Activated naive CD8-positive, alpha-beta T cell treated with anti-CD3 and anti-CD28 coated beads, Interleukin-2, amount 10 ng/mL, durations not matched to agents 7 days and 5 days (primary cell): Measurements from ENCODE around the gene DNAH9. TPM values are rescaled to one million over a fixed set of nuclear protein-coding genes. Genes with fewer than 3 reads are reported as not detected.

Source experiments
- ATAC-seq: fragments of 150-1000 bp; cut with Tn5 transposase; one replicate; pipeline ENCODE4 v1.10.0; 2021; ENCODE audit warnings: low read depth, moderate library complexity
- POLR2A ChIA-PET: fragments of 350-600 bp; sonication (Branson Sonifier 250); formaldehyde crosslinking; loops from one replicate; lab custom pipeline; 2021; ENCODE audit warnings: antibody characterized with exemption; lab: Charles Lee
- DNase-seq: peaks from one replicate; pipeline ENCODE4 v3.0.0; 2021
- H3K27ac Mint-ChIP-seq: one replicate; pipeline ENCODE4 v1.8.0; 2022; ENCODE audit warnings: mild to moderate bottlenecking, mixed read lengths
- H3K27me3 Mint-ChIP-seq: one replicate; pipeline ENCODE4 v1.8.0; 2022; ENCODE audit warnings: mild to moderate bottlenecking, moderate library complexity, mixed read lengths
- H3K36me3 Mint-ChIP-seq: one replicate; pipeline ENCODE4 v1.8.0; 2021; ENCODE audit warnings: mild to moderate bottlenecking, mixed read lengths
- H3K4me1 Mint-ChIP-seq: one replicate; pipeline ENCODE4 v1.8.0; 2021; ENCODE audit warnings: mixed read lengths
- H3K4me3 Mint-ChIP-seq: one replicate; pipeline ENCODE4 v1.8.0; 2022; ENCODE audit warnings: mild to moderate bottlenecking, moderate library complexity, mixed read lengths
- H3K9me3 Mint-ChIP-seq: one replicate; pipeline ENCODE4 v1.8.0; 2021; ENCODE audit warnings: mixed read lengths
- total RNA-seq, 2 experiments: library from RNA; stranded (reverse); gene quantifications; one replicate each; pipeline ENCODE4 v1.2.3, GENCODE V29; 2021

DNAH9 gene
- total RNA-seq, 2 experiments from 2014 or later = not detected

- no peaks in the 10 kb centered on the region for H3K27me3 Mint-ChIP-seq
- no peak for ATAC-seq
- DNase-seq = no peak
- no peaks in the 10 kb centered on the region for H3K36me3 Mint-ChIP-seq
- H3K27ac Mint-ChIP-seq = no peak overlapping the region
- H3K4me3 Mint-ChIP-seq = no peak overlapping the region
- peaks cover 1% of the 10 kb centered on the region for H3K9me3 Mint-ChIP-seq
- POLR2A ChIA-PET = no interaction called here
- no peaks in the 10 kb centered on the region for H3K4me1 Mint-ChIP-seq
Observed at GRCh38 chr17:11780621-11781020, 182.4 kb downstream of the DNAH9 start.

GRCh38 chr17:11786711-11787438 is 188.6 kb downstream of the DNAH9 start:
- H3K4me1 Mint-ChIP-seq = no peaks in the 10 kb centered on the region
- ATAC-seq (no peak), DNase-seq (no peak)
- no peak overlapping the region for H3K27ac Mint-ChIP-seq
- H3K27me3 Mint-ChIP-seq = no peaks in the 10 kb centered on the region
- no peaks in the 10 kb centered on the region for H3K9me3 Mint-ChIP-seq
- H3K36me3 Mint-ChIP-seq = no peaks in the 10 kb centered on the region
- H3K4me3 Mint-ChIP-seq = no peak overlapping the region
- POLR2A ChIA-PET = no interaction called here

GRCh38 chr17:11795906-11796305 is 197.6 kb downstream of the DNAH9 start:
- Mint-ChIP-seq H3K4me1 (no peaks in the 10 kb centered on the region), H3K9me3 (no peaks in the 10 kb centered on the region), H3K27me3 (no peaks in the 10 kb centered on the region), H3K36me3 (no peaks in the 10 kb centered on the region), H3K4me3 (no peak overlapping the region), H3K27ac (no peak overlapping the region)
- ATAC-seq (no peak), DNase-seq (no peak)
- POLR2A ChIA-PET = no interaction called here

GRCh38 chr17:11797803-11798202 is 199.5 kb downstream of the DNAH9 start:
- ATAC-seq = no peak
- Mint-ChIP-seq H3K36me3 (no peaks in the 10 kb centered on the region), H3K4me1 (no peaks in the 10 kb centered on the region), H3K9me3 (no peaks in the 10 kb centered on the region), H3K27ac (no peak overlapping the region), H3K4me3 (no peak overlapping the region), H3K27me3 (no peaks in the 10 kb centered on the region)
- no peak for DNase-seq
- POLR2A ChIA-PET = no interaction called here

- Mint-ChIP-seq H3K9me3 (peaks cover 2% of the 10 kb centered on the region), H3K27ac (no peak overlapping the region), H3K4me3 (no peak overlapping the region), H3K27me3 (no peaks in the 10 kb centered on the region), H3K4me1 (no peaks in the 10 kb centered on the region), H3K36me3 (no peaks in the 10 kb centered on the region)
- POLR2A ChIA-PET = no interaction called here
- ATAC-seq (no peak), DNase-seq (no peak)
Observed at GRCh38 chr17:11803231-11803969, 205.1 kb downstream of the DNAH9 start.

- Mint-ChIP-seq H3K36me3 (no peaks in the 10 kb centered on the region), H3K4me1 (no peaks in the 10 kb centered on the region), H3K27me3 (no peaks in the 10 kb centered on the region), H3K27ac (no peak overlapping the region), H3K9me3 (peaks cover 2% of the 10 kb centered on the region), H3K4me3 (no peak overlapping the region)
- DNase-seq (no peak), ATAC-seq (no peak)
- POLR2A ChIA-PET = no interaction called here
Observed at GRCh38 chr17:11805138-11805537, 206.9 kb downstream of the DNAH9 start.

- H3K27ac Mint-ChIP-seq = no peak overlapping the region
- H3K9me3 Mint-ChIP-seq = peaks cover 4% of the 10 kb centered on the region
- POLR2A ChIA-PET = no interaction called here
- H3K4me1 Mint-ChIP-seq = no peaks in the 10 kb centered on the region
- no peaks in the 10 kb centered on the region for H3K36me3 Mint-ChIP-seq
- H3K27me3 Mint-ChIP-seq = no peaks in the 10 kb centered on the region
- DNase-seq (no peak), ATAC-seq (no peak)
- H3K4me3 Mint-ChIP-seq = no peak overlapping the region
Observed at GRCh38 chr17:11805952-11806351, 207.7 kb downstream of the DNAH9 start.

GRCh38 chr17:11807606-11808005 is 209.3 kb downstream of the DNAH9 start:
- DNase-seq (no peak), ATAC-seq (no peak)
- H3K36me3 Mint-ChIP-seq = no peaks in the 10 kb centered on the region
- no peak overlapping the region for H3K27ac Mint-ChIP-seq
- peaks cover 4% of the 10 kb centered on the region for H3K9me3 Mint-ChIP-seq
- H3K4me3 Mint-ChIP-seq = no peak overlapping the region
- POLR2A ChIA-PET = no interaction called here
- no peaks in the 10 kb centered on the region for H3K4me1 Mint-ChIP-seq
- no peaks in the 10 kb centered on the region for H3K27me3 Mint-ChIP-seq

GRCh38 chr17:11813278-11813677 is 215.0 kb downstream of the DNAH9 start:
- H3K4me1 Mint-ChIP-seq = no peaks in the 10 kb centered on the region
- peaks cover 2% of the 10 kb centered on the region for H3K9me3 Mint-ChIP-seq
- H3K4me3 Mint-ChIP-seq = no peak overlapping the region
- no peaks in the 10 kb centered on the region for H3K27me3 Mint-ChIP-seq
- POLR2A ChIA-PET = no interaction called here
- no peak for DNase-seq
- H3K27ac Mint-ChIP-seq = no peak overlapping the region
- ATAC-seq = no peak
- H3K36me3 Mint-ChIP-seq = no peaks in the 10 kb centered on the region

GRCh38 chr17:11813871-11814270 is 215.6 kb downstream of the DNAH9 start:
- no peak overlapping the region for H3K4me3 Mint-ChIP-seq
- no peaks in the 10 kb centered on the region for H3K27me3 Mint-ChIP-seq
- no peaks in the 10 kb centered on the region for H3K4me1 Mint-ChIP-seq
- no peaks in the 10 kb centered on the region for H3K36me3 Mint-ChIP-seq
- ATAC-seq (no peak), DNase-seq (no peak)
- no peak overlapping the region for H3K27ac Mint-ChIP-seq
- peaks cover 2% of the 10 kb centered on the region for H3K9me3 Mint-ChIP-seq
- POLR2A ChIA-PET = no interaction called here

GRCh38 chr17:11814655-11815262 is 216.5 kb downstream of the DNAH9 start:
- POLR2A ChIA-PET = no interaction called here
- ATAC-seq = no peak
- no peaks in the 10 kb centered on the region for H3K27me3 Mint-ChIP-seq

GRCh38 chr17:11816409-11816808 is 218.1 kb downstream of the DNAH9 start:
- POLR2A ChIA-PET = no interaction called here
- Mint-ChIP-seq H3K36me3 (no peaks in the 10 kb centered on the region), H3K27ac (no peak overlapping the region), H3K27me3 (no peaks in the 10 kb centered on the region), H3K4me3 (no peak overlapping the region), H3K9me3 (no peaks in the 10 kb centered on the region), H3K4me1 (no peaks in the 10 kb centered on the region)
- ATAC-seq (no peak), DNase-seq (no peak)

More at GRCh38 chr17:11814655-11815262, 216.5 kb downstream of the DNAH9 start:
- H3K4me1 Mint-ChIP-seq = no peaks in the 10 kb centered on the region
- peaks cover 2% of the 10 kb centered on the region for H3K9me3 Mint-ChIP-seq
- DNase-seq = no peak
- H3K36me3 Mint-ChIP-seq = no peaks in the 10 kb centered on the region
- H3K27ac Mint-ChIP-seq = no peak overlapping the region
- no peak overlapping the region for H3K4me3 Mint-ChIP-seq

- H3K4me1 Mint-ChIP-seq = no peaks in the 10 kb centered on the region
- no peak for ATAC-seq
- no peak overlapping the region for H3K27ac Mint-ChIP-seq
Observed at GRCh38 chr17:11823862-11824261, 225.6 kb downstream of the DNAH9 start.

More at GRCh38 chr17:11823862-11824261, 225.6 kb downstream of the DNAH9 start:
- POLR2A ChIA-PET = no interaction called here
- no peak for DNase-seq
- Mint-ChIP-seq H3K4me3 (no peak overlapping the region), H3K9me3 (peaks cover 3% of the 10 kb centered on the region), H3K36me3 (no peaks in the 10 kb centered on the region), H3K27me3 (no peaks in the 10 kb centered on the region)
